GM23338 (cell line): ENCODE results near the gene C15orf62. TPM values are rescaled to one million over a fixed set of nuclear protein-coding genes. Genes with fewer than 3 reads are reported as not detected.

Source experiments
- ATAC-seq: fragments of 200-7000 bp; cut with Tn5 transposase; 3 replicates; pipeline ENCODE4 v1.9.1; 2020
- DNase-seq: peaks from one replicate; pipeline ENCODE4 v3.0.0-alpha.2; 2015; ENCODE audit warnings: low spot score
- H2AFZ ChIP-seq: fragments of 200-600 bp; sonication (generic); 2 replicates; pipeline ENCODE4 v1.8.0; 2016; ENCODE audit warnings: antibody characterized with exemption, mild to moderate bottlenecking, moderate library complexity
- H3F3A ChIP-seq: fragments of 200-600 bp; sonication (generic); replicated peaks from 2 replicates; pipeline ENCODE4 v1.8.0; 2017; ENCODE audit warnings: antibody characterized with exemption, mixed run types, low read depth
- H3K27ac ChIP-seq: fragments of 200-600 bp; sonication (generic); 2 replicates; pipeline ENCODE4 v1.6.1; 2016; ENCODE audit warnings: low read depth
- H3K27me3 ChIP-seq: fragments of 200-600 bp; sonication (generic); 2 replicates; pipeline ENCODE4 v1.8.0; 2016; ENCODE audit warnings: mild to moderate bottlenecking, mixed run types, moderate library complexity; ENCODE audit not compliant: insufficient read depth
- H3K36me3 ChIP-seq: fragments of 200-600 bp; sonication (generic); 2 replicates; pipeline ENCODE4 v1.8.0; 2016; ENCODE audit warnings: mild to moderate bottlenecking; ENCODE audit not compliant: insufficient read depth
- H3K4me1 ChIP-seq: fragments of 200-600 bp; sonication (generic); 2 replicates; pipeline ENCODE4 v1.8.0; 2016; ENCODE audit warnings: mild to moderate bottlenecking, moderate library complexity; ENCODE audit not compliant: insufficient read depth
- H3K4me2 ChIP-seq: fragments of 200-600 bp; sonication (generic); 2 replicates; pipeline ENCODE4 v1.7.1; 2017; ENCODE audit warnings: mixed run types
- H3K4me3 ChIP-seq: fragments of 200-600 bp; sonication (generic); 2 replicates; pipeline ENCODE4 v1.6.1; 2016; ENCODE audit warnings: mixed run types
- H3K79me2 ChIP-seq: fragments of 200-600 bp; sonication (generic); replicated peaks from 2 replicates; pipeline ENCODE4 v1.8.0; 2017; ENCODE audit warnings: mild to moderate bottlenecking; ENCODE audit not compliant: insufficient read depth
- H3K9me2 ChIP-seq: fragments of 200-600 bp; sonication (generic); 2 replicates; pipeline ENCODE4 v1.8.0; 2017; ENCODE audit not compliant: insufficient read depth
- H4K20me1 ChIP-seq: fragments of 200-600 bp; sonication (generic); replicated peaks from 2 replicates; pipeline ENCODE4 v1.8.0; 2017; ENCODE audit warnings: mild to moderate bottlenecking; ENCODE audit not compliant: insufficient read depth
- H3K27ac Mint-ChIP-seq: 2 replicates; pipeline ENCODE4 v1.8.0; 2020; ENCODE audit warnings: inconsistent platforms, mild to moderate bottlenecking, moderate library complexity, mixed read lengths
- H3K27me3 Mint-ChIP-seq: 3 replicates; pipeline ENCODE4 v1.8.0; 2022; ENCODE audit warnings: low read depth, mild to moderate bottlenecking, moderate library complexity, mixed read lengths, inconsistent platforms; ENCODE audit not compliant: insufficient read depth, poor library complexity
- H3K36me3 Mint-ChIP-seq: 3 replicates; pipeline ENCODE4 v1.8.0; 2021; ENCODE audit warnings: low read depth, mild to moderate bottlenecking, inconsistent platforms, moderate library complexity, mixed read lengths
- H3K4me1 Mint-ChIP-seq: 3 replicates; pipeline ENCODE4 v1.8.0; 2020; ENCODE audit warnings: mild to moderate bottlenecking, inconsistent platforms, mixed read lengths
- H3K4me3 Mint-ChIP-seq: 3 replicates; pipeline ENCODE4 v1.8.0; 2021; ENCODE audit warnings: moderate library complexity, mild to moderate bottlenecking, inconsistent platforms, mixed read lengths
- H3K9me3 Mint-ChIP-seq: 3 replicates; pipeline ENCODE4 v1.8.0; 2020; ENCODE audit warnings: moderate library complexity, mild to moderate bottlenecking, inconsistent platforms, mixed read lengths
- CREB1 ChIP-seq: fragments of 250-450 bp; sonication (Bioruptor Pico); IDR thresholded peaks from 2 replicates; pipeline ENCODE4 v1.5.0; 2020; ENCODE audit warnings: low read depth, mild to moderate bottlenecking, moderate library complexity
- ETS1 ChIP-seq: IDR thresholded peaks from 2 replicates; pipeline ENCODE4 v1.6.1; 2016; ENCODE audit warnings: antibody characterized with exemption
- EZH2 ChIP-seq: fragments of 200-600 bp; sonication (generic); IDR thresholded peaks from one replicate; pipeline ENCODE4 v1.8.0; 2017; ENCODE audit warnings: antibody characterized with exemption, mild to moderate bottlenecking, low read depth; ENCODE audit not compliant: unreplicated experiment
- EZH2phosphoT487 ChIP-seq: fragments of 200-600 bp; sonication (generic); IDR thresholded peaks from one replicate; pipeline ENCODE4 v1.8.1; 2018; ENCODE audit warnings: antibody characterized with exemption; ENCODE audit not compliant: unreplicated experiment
- JUNB ChIP-seq: IDR thresholded peaks from one replicate; pipeline ENCODE4 v1.6.1; 2016; ENCODE audit warnings: antibody characterized with exemption; ENCODE audit not compliant: unreplicated experiment
- NANOG ChIP-seq: IDR thresholded peaks from 2 replicates; pipeline ENCODE4 v1.6.1; 2016; ENCODE audit warnings: antibody characterized with exemption, borderline replicate concordance
- POLR2AphosphoS5 ChIP-seq: IDR thresholded peaks from 2 replicates; pipeline ENCODE4 v1.6.1; 2016; ENCODE audit warnings: antibody characterized with exemption, low read depth
- ZNF114 ChIP-seq: fragments of 250-450 bp; sonication (Bioruptor Pico); IDR thresholded peaks from 2 replicates; pipeline ENCODE4 v1.5.0; 2020; ENCODE audit warnings: mild to moderate bottlenecking, moderate library complexity
- polyA plus RNA-seq: library from polyadenylated mRNA; unstranded; fragments of >200 nt; fragmentation: Nextera tagmentation; extraction: Ambion mirVana; gene quantifications from 2 replicates; pipeline ENCODE4 v1.2.1, GENCODE V29; 2016
- total RNA-seq: library from RNA; depleted of rRNA; stranded (reverse); fragments of >200 nt; shearing (Covaris generic); gene quantifications from 2 replicates; pipeline ENCODE4 v1.2.3, GENCODE V29; 2014
- TF ChIP-seq, protein P1 (sequence below): fragments of 250-450 bp; sonication (Bioruptor Pico); IDR thresholded peaks from 2 replicates; pipeline ENCODE4 v1.5.0; 2020; ENCODE audit warnings: mild to moderate bottlenecking, moderate library complexity
- TF ChIP-seq, protein P2 (sequence below): IDR thresholded peaks from one replicate; pipeline ENCODE4 v1.6.1; 2018; ENCODE audit warnings: antibody characterized with exemption; ENCODE audit not compliant: unreplicated experiment

C15orf62 gene
- total and polyA plus RNA-seq, 2 experiments from 2014 or later, result 0.16 to 0.80 TPM

DNA sequence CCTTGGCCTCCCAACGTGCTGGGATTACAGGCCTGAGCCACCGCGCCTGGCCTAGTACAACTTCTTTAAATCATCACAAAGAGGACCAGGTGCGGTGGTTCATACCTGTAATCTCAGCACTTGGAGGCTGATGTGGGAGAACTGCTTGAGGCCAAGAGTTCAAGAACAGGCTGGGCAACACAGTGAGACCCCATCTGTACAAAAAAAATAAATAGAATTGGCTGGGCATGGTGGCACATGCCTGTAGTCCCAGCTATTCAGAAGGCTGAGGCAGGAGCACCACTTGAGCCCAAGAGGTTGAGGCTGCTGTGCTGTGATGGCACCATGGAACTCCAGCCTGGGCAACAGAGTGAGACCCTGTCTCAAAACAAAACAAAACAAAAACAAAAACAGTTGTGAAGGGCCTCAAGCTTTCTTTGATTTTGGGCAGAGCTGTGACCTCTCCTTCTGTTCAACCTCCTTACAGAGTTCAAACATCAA, 20.6 kb upstream of the C15orf62 start (continued):
- TF ChIP-seq, protein P1, sequence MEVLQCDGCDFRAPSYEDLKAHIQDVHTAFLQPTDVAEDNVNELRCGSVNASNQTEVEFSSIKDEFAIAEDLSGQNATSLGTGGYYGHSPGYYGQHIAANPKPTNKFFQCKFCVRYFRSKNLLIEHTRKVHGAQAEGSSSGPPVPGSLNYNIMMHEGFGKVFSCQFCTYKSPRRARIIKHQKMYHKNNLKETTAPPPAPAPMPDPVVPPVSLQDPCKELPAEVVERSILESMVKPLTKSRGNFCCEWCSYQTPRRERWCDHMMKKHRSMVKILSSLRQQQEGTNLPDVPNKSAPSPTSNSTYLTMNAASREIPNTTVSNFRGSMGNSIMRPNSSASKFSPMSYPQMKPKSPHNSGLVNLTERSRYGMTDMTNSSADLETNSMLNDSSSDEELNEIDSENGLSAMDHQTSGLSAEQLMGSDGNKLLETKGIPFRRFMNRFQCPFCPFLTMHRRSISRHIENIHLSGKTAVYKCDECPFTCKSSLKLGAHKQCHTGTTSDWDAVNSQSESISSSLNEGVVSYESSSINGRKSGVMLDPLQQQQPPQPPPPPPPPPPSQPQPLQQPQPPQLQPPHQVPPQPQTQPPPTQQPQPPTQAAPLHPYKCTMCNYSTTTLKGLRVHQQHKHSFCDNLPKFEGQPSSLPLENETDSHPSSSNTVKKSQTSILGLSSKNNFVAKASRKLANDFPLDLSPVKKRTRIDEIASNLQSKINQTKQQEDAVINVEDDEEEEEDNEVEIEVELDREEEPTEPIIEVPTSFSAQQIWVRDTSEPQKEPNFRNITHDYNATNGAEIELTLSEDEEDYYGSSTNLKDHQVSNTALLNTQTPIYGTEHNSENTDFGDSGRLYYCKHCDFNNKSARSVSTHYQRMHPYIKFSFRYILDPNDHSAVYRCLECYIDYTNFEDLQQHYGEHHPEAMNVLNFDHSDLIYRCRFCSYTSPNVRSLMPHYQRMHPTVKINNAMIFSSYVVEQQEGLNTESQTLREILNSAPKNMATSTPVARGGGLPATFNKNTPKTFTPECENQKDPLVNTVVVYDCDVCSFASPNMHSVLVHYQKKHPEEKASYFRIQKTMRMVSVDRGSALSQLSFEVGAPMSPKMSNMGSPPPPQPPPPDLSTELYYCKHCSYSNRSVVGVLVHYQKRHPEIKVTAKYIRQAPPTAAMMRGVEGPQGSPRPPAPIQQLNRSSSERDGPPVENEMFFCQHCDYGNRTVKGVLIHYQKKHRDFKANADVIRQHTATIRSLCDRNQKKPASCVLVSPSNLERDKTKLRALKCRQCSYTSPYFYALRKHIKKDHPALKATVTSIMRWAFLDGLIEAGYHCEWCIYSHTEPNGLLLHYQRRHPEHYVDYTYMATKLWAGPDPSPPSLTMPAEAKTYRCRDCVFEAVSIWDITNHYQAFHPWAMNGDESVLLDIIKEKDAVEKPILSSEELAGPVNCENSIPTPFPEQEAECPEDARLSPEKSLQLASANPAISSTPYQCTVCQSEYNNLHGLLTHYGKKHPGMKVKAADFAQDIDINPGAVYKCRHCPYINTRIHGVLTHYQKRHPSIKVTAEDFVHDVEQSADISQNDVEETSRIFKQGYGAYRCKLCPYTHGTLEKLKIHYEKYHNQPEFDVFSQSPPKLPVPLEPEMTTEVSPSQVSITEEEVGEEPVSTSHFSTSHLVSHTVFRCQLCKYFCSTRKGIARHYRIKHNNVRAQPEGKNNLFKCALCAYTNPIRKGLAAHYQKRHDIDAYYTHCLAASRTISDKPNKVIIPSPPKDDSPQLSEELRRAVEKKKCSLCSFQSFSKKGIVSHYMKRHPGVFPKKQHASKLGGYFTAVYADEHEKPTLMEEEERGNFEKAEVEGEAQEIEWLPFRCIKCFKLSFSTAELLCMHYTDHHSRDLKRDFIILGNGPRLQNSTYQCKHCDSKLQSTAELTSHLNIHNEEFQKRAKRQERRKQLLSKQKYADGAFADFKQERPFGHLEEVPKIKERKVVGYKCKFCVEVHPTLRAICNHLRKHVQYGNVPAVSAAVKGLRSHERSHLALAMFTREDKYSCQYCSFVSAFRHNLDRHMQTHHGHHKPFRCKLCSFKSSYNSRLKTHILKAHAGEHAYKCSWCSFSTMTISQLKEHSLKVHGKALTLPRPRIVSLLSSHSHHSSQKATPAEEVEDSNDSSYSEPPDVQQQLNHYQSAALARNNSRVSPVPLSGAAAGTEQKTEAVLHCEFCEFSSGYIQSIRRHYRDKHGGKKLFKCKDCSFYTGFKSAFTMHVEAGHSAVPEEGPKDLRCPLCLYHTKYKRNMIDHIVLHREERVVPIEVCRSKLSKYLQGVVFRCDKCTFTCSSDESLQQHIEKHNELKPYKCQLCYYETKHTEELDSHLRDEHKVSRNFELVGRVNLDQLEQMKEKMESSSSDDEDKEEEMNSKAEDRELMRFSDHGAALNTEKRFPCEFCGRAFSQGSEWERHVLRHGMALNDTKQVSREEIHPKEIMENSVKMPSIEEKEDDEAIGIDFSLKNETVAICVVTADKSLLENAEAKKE, result no peak
- TF ChIP-seq JUNB, result no peak
- no peak for TF ChIP-seq NANOG
- TF ChIP-seq POLR2AphosphoS5, result no peak
- TF ChIP-seq CREB1 (CRISPR knock-in tag), result no peak
- TF ChIP-seq ETS1, result no peak
- no peak for TF ChIP-seq EZH2
- no peak for TF ChIP-seq EZH2phosphoT487

DNA sequence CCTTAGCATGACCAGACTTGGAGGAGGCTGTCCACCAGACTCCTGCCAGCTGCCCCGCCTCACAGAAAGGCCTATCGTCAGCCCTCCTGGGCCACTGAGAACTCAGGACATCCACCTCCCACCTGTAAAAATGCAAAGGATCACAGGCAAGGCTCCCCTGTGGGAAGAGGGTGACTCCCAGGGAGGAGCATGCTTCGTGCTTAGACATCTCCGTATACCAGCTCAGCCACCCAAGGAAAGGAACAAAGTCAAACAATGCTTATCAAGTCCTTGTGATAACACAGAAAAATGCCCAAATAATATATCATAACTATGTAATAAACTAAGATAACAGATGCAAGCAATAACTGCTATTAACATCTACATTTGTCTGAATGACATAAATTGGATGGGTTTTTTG, 18.9 kb upstream of the C15orf62 start:
- H3K9me2 ChIP-seq, result no peaks in the 10 kb centered on the region
- H3K36me3 ChIP-seq, result no peaks in the 10 kb centered on the region; the same call in 1 of the 2 replicates
- ATAC-seq, result no peak
- Mint-ChIP-seq H3K4me1 (peaks cover 24% of the 10 kb centered on the region), H3K9me3 (no peaks in the 10 kb centered on the region), H3K27me3 (peaks cover 7% of the 10 kb centered on the region), H3K27ac (no peak overlapping the region), H3K4me3 (no peak overlapping the region), H3K36me3 (peaks cover 12% of the 10 kb centered on the region)
- H4K20me1 ChIP-seq, result no peaks in the 10 kb centered on the region
- peaks cover 24% of the 10 kb centered on the region for H3K79me2 ChIP-seq
- no peak overlapping the region for H3K4me2 ChIP-seq
- no peaks in the 10 kb centered on the region for H3K27me3 ChIP-seq
- no peak overlapping the region for H3K27ac ChIP-seq
- no peak overlapping the region for H3K4me3 ChIP-seq
- no peak for DNase-seq
- no peaks in the 10 kb centered on the region for H3F3A ChIP-seq
- H3K4me1 ChIP-seq, result peaks cover 3% of the 10 kb centered on the region
- H2AFZ ChIP-seq, result no peak overlapping the region
- TF ChIP-seq POLR2AphosphoS5 (no peak), ZNF114 (no peak), EZH2 (no peak), EZH2phosphoT487 (no peak)
- TF ChIP-seq, protein P2, sequence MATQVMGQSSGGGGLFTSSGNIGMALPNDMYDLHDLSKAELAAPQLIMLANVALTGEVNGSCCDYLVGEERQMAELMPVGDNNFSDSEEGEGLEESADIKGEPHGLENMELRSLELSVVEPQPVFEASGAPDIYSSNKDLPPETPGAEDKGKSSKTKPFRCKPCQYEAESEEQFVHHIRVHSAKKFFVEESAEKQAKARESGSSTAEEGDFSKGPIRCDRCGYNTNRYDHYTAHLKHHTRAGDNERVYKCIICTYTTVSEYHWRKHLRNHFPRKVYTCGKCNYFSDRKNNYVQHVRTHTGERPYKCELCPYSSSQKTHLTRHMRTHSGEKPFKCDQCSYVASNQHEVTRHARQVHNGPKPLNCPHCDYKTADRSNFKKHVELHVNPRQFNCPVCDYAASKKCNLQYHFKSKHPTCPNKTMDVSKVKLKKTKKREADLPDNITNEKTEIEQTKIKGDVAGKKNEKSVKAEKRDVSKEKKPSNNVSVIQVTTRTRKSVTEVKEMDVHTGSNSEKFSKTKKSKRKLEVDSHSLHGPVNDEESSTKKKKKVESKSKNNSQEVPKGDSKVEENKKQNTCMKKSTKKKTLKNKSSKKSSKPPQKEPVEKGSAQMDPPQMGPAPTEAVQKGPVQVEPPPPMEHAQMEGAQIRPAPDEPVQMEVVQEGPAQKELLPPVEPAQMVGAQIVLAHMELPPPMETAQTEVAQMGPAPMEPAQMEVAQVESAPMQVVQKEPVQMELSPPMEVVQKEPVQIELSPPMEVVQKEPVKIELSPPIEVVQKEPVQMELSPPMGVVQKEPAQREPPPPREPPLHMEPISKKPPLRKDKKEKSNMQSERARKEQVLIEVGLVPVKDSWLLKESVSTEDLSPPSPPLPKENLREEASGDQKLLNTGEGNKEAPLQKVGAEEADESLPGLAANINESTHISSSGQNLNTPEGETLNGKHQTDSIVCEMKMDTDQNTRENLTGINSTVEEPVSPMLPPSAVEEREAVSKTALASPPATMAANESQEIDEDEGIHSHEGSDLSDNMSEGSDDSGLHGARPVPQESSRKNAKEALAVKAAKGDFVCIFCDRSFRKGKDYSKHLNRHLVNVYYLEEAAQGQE, result no peak
